Thoracic aorta (tissue), 2 donors: Measurements from ENCODE around the gene TSPAN4. TPM values are rescaled to one million over a fixed set of nuclear protein-coding genes. Genes with fewer than 3 reads are reported as not detected.

ENCODE experiments used
- ATAC-seq: fragments of 150-250 bp; one replicate; pipeline ENCODE4 v1.8.0; 2017; ENCODE audit warnings: low read depth; ENCODE audit not compliant: insufficient number of reproducible peaks, low FRiP score
- DNase-seq: peaks from one replicate; pipeline ENCODE4 v3.0.0-alpha.2; 2020; ENCODE audit warnings: low spot score
- H3K27ac ChIP-seq, 2 donors: fragments of 200-600 bp; sonication (generic); 1 replicate in 1 of 2; 2 replicates in 1 of 2; pipeline ENCODE4 v1.5.1; 2016; ENCODE audit warnings: mild to moderate bottlenecking in 2 of 2, moderate library complexity in 2 of 2
- H3K27me3 ChIP-seq: fragments of 200-600 bp; sonication (generic); replicated peaks from 2 replicates; pipeline ENCODE4 v1.6.0; 2016; ENCODE audit warnings: mild to moderate bottlenecking; ENCODE audit not compliant: insufficient read depth
- H3K36me3 ChIP-seq: fragments of 200-600 bp; sonication (generic); one replicate; pipeline ENCODE4 v1.5.1; 2016
- H3K4me1 ChIP-seq, 2 donors: fragments of 200-600 bp; sonication (generic); 1 replicate in 1 of 2; 2 replicates in 1 of 2; pipeline versions ENCODE4 v1.5.1 to v1.6.0; 2016; ENCODE audit warnings: low read depth in 2 of 2, mild to moderate bottlenecking in 1 of 2; ENCODE audit not compliant: control insufficient read depth in 1 of 2
- H3K4me3 ChIP-seq: fragments of 200-600 bp; sonication (generic); 2 replicates; pipeline ENCODE4 v1.5.1; 2016; ENCODE audit warnings: mild to moderate bottlenecking
- H3K9me3 ChIP-seq: fragments of 200-600 bp; sonication (generic); 2 replicates; pipeline ENCODE4 v1.5.1; 2016
- CTCF ChIP-seq: fragments of 200-600 bp; sonication (generic); IDR thresholded peaks from one replicate; pipeline ENCODE4 v1.5.1; 2019; ENCODE audit warnings: antibody characterized with exemption
- total RNA-seq, 2 donors: library from RNA; depleted of rRNA; stranded (reverse); fragments of >200 nt; gene quantifications; one replicate each; pipeline versions ENCODE4 v1.1.0 to v1.2.3, GENCODE V29; 2016

TSPAN4 gene
- total RNA-seq, 2 donors from 2014 or later, result 55.5 to 107 TPM

DNA sequence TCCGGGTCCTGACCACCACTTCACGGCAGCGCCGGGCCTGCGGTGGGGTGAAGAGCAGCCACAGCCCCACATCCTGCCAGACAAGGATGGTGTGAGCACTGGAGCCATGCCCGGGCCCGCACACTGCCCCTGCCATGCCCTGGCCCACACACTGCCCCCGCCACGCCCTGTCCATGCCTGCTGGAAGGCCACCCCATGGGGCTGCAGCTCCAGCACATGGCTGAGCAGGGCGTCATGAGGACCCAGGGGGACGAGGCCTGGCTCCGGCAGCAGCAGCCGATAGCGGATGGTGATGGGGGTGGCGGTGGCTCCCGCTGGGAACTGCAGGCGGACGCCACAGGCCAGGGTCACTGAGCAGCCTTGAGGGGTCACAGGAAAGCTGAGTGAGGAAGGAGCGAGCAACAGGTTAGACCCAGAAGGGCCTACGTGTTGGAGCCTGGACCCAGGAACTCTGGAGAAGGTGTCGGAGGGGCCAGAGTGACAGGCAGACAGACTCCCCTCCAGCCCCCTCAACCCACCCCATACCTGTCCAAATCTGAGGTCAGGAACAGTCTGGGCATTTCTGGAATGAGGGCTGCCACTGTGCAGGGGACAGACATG is 40.5 kb upstream of the TSPAN4 start:
- no peak for DNase-seq
- Histone ChIP-seq H3K4me1 (peaks cover 9 to 28% of the 10 kb centered on the region in 2 donors), H3K36me3 (peaks cover 18% of the 10 kb centered on the region), H3K27me3 (no peaks in the 10 kb centered on the region), H3K9me3 (no peaks in the 10 kb centered on the region), H3K4me3 (no peak overlapping the region), H3K27ac (no peak overlapping the region)
- no peak for ATAC-seq
- TF ChIP-seq CTCF, result no peak

DNA sequence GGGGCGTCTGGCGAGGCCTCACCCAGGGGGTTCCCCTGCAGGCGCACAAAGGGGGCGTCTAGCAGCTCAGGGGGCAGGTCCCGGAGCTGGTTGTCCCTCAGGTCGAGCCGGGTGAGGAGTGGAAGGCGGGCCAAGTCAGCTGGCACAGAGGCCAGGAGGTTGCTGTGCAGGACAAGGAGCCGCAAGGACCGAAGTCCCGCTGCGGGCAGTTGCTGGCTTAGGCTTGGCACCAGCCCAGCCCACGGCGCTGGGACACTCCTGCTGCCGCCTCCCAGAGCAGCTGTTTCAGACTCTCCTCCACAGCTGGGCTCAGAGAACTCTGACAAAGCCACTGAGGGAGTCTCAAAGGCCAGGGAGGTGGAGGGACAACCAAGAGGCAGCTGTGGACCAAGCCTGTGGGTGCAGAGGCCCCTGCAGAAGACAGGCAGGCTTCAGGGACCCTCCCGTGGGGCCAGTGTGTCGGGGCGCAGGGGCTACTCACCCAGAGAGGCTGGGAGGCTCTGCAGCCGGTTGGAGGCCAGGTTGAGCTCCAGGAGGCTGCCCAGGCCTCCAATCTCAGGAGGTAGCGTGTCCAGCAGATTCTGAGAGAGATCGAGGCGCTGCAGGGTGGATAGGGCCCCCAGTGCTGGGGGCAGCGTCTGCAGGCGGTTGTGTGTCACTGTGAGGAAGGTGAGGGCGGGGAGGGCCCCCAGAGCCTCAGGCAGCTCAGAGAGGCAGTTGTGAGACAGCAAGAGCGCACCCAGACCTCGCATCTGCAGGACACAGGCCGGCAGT is 39.8 kb upstream of the TSPAN4 start:
- Histone ChIP-seq H3K36me3 (peaks cover 18% of the 10 kb centered on the region), H3K9me3 (no peaks in the 10 kb centered on the region), H3K4me3 (no peak overlapping the region), H3K27ac (no peak overlapping the region), H3K27me3 (no peaks in the 10 kb centered on the region), H3K4me1 (peaks cover 9 to 29% of the 10 kb centered on the region in 2 donors)
- ATAC-seq (no peak), DNase-seq (no peak)
- no peak for TF ChIP-seq CTCF

DNA sequence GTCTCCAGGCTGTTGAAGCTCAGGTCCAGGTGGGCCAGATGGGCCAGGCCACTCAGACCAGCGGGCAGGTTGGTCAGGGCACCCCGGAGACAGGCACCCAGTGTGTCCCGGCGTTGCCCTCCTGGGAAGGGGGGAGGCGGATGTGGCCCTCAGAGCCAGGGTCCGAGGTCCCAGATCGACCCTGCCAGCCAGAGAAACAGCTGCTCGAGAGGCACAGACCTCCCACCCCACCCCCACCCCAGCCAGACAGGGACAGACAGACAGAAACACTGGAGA is 39.2 kb upstream of the TSPAN4 start:
- DNase-seq (no peak), ATAC-seq (no peak)

DNA sequence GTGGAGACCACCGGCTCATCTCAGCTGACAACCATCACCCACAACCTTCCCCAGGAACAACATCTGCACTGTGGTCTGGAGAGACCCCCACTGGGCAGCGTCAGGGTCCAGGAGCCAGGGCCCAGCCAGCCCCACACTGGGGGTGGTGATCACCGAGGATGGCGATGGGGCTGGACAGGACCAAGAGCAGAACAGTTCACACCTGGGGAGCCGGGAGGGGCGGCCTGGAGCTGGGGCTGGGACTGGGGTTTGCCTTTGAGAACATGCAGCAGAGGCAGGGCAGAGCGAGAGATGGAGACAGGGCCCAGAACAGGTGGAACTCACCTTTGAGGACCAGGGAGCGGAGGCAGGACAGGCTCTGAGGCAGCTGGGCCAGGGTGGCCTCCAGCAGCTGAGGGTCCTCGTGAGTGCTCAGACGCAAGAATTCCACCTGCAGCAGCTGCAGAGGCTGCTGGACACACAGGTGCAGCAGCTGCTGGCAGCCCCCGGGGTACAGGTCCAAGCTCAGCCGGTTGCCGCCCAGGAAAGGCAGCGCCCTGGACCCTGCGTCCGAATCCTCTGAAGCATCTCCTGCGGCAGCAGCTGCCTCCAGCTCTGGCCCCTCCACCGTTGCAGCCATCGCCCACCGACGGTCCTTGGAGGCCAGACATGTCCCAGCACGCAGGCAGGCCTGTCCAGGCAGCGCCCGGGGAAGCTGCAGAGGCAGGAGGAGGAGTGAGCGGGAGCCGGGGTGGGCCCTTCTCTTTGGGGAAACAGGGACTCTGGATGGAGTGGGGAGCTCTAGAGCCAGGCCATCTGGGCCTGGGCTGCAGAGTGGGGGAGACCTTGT is 38.7 kb upstream of the TSPAN4 start:
- DNase-seq, result no peak
- ATAC-seq, result no peak
- TF ChIP-seq CTCF, result no peak
- peak overlapping the region in 1 of 2 donors; percentile 4 for H3K27ac ChIP-seq
- H3K4me3 ChIP-seq, result peak overlapping the region; percentile 81
- peaks cover 14 to 36% of the 10 kb centered on the region in 2 donors for H3K4me1 ChIP-seq
- no peaks in the 10 kb centered on the region for H3K9me3 ChIP-seq
- peaks cover 18% of the 10 kb centered on the region for H3K36me3 ChIP-seq
- H3K27me3 ChIP-seq, result no peaks in the 10 kb centered on the region

More for the DNA sequence above, 39.2 kb upstream of the TSPAN4 start:
- H3K36me3 ChIP-seq, result peaks cover 18% of the 10 kb centered on the region
- H3K4me1 ChIP-seq, result peaks cover 11 to 31% of the 10 kb centered on the region in 2 donors
- H3K9me3 ChIP-seq, result no peaks in the 10 kb centered on the region
- H3K27ac ChIP-seq, result no peak overlapping the region
- TF ChIP-seq CTCF, result no peak
- no peaks in the 10 kb centered on the region for H3K27me3 ChIP-seq
- no peak overlapping the region for H3K4me3 ChIP-seq

- no peak for DNase-seq
- Histone ChIP-seq H3K4me3 (peak overlapping the region; percentile 81), H3K36me3 (peaks cover 18% of the 10 kb centered on the region), H3K27me3 (no peaks in the 10 kb centered on the region), H3K4me1 (peaks cover 14 to 37% of the 10 kb centered on the region in 2 donors), H3K27ac (peak overlapping the region; percentile 4 to 90), H3K9me3 (no peaks in the 10 kb centered on the region)
- TF ChIP-seq CTCF, result no peak
- ATAC-seq, result no peak
These were observed 38.1 kb upstream of the TSPAN4 start for GRCh38 chr11:804599-804964.
